ENCODE data around the gene IRAK1.

DNA sequence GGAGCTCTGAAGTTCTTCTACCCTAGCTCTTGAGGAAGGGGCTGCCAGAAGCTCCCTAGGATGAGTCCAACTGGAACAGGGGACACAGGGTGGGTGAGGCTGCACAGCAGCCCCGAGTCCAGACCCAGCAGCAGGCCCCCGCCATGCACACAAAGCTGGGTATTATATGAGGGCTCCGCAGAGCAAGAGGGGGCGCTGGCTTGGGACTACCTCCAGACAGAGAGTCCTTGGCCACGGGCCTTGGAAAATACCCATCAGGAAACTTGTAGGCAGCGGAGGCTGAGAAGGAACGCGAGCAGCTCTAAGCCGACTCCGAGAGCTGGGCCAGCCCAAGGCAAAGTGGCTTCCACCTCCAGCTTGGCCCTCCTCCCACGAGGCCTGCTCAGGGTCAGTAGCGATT, 56.2 kb downstream of the IRAK1 start:
- TF ChIP-seq, protein P1, sequence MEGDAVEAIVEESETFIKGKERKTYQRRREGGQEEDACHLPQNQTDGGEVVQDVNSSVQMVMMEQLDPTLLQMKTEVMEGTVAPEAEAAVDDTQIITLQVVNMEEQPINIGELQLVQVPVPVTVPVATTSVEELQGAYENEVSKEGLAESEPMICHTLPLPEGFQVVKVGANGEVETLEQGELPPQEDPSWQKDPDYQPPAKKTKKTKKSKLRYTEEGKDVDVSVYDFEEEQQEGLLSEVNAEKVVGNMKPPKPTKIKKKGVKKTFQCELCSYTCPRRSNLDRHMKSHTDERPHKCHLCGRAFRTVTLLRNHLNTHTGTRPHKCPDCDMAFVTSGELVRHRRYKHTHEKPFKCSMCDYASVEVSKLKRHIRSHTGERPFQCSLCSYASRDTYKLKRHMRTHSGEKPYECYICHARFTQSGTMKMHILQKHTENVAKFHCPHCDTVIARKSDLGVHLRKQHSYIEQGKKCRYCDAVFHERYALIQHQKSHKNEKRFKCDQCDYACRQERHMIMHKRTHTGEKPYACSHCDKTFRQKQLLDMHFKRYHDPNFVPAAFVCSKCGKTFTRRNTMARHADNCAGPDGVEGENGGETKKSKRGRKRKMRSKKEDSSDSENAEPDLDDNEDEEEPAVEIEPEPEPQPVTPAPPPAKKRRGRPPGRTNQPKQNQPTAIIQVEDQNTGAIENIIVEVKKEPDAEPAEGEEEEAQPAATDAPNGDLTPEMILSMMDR (IDR thresholded peaks at IDR 0.05), result no peak
- no peak for TF ChIP-seq POLR2A (IDR thresholded peaks at IDR 0.05)
